ENCODE measurements around the gene CAPN10. TPM values are rescaled to one million over a fixed set of nuclear protein-coding genes. Genes with fewer than 3 reads are reported as not detected.
"Not testable (repeated sequence)": the region's sequence is repeated elsewhere in the genome, so short reads cannot be mapped to it uniquely, and the experiment has no call there.

The CAPN10 gene
- polyA plus RNA-seq, 3 donors: 30.9 to 37.6 (median 34.7) TPM

DNA sequence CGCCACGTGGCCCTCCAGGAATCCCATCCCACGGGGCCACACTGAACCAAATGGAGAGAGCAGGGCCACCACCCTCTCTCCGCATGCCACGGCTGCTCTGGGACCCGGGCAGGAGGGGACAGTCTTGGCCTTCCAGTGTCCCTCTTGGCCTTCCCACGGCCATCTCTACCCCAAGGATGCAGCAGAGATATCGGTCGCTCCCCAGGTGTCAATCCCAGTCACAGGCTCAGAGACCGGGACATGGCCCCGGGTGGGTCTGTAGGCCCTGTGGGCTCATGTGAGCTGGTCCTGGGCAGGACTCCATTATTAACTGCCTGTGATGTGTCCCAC, 15.3 kb downstream of the CAPN10 start:
- no peak for DNase-seq

DNA sequence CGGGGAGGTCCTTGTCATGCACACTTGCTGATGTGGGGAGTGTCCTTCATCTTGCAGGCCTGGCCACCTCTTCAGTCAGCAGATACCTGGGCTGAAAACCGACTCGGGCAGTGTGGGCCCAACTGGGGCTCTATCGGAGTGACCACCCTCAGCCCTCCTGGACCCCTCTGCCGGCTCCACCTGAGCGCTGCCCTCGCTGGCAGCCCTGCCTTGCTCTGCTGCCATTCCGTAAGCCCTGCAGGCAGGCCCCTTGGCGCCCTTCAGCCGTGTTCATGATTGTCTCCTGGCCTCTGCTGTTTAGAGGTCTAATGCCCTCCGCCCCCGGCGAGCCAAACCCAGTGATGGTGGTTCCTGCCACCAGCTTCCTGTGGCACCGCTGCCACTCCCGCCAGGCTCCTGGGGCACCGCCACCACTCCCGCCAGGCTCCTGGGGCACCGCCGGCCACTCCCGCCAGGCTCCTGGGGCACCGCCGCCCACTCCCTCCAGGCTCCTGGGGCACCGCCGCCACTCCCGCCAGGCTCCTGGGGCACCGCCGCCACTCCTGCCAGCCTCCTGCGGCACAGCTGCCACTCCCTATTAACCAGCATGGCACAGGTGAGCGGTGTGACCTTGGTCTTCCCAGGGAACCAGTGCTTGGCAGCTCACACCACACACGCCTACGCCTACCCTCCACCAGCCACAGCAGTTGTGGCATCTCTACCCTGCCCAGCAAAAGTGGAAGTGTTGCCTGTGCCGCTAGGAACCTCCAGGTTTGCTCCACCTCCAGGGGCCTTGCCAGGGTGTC, 15.9 kb downstream of the CAPN10 start:
- DNase-seq: no peak

DNA sequence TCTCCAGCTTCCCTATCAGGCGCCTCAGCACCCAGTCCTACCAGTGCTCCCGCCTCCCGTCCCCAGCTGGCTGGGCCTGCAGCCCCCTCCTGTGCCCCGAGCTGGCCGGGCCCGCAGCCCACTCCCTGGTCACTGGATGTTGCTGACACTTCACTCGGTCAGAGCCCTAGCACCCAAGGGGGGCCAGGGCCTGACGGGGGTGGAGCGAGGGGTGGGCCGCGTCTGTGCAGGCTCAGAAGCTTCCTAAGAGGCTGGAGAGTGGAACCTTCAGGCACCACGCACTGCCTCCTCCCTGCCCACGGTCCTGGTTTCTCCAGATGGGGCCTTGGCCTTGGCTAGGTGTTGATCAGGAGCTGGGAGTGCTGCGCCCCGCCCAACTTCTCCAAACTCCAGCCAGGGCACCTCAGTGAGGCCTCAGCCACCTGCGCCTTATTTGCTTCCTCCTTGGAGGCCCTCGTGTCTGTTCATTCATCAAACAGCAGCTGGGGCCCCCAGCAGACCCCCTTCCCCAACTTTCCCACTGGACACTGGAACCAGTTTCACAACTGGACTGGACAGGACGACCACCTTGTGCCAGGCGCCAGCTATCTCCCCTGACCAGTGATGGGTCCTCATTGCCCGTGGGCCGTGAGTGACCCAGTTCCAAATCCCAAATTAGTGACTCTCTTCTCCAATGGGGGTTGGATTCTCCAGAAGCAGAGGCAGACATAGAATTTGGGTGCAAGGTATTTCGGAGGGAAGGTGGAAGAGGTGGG, 16.7 kb downstream of the CAPN10 start:
- no peak for DNase-seq

DNA sequence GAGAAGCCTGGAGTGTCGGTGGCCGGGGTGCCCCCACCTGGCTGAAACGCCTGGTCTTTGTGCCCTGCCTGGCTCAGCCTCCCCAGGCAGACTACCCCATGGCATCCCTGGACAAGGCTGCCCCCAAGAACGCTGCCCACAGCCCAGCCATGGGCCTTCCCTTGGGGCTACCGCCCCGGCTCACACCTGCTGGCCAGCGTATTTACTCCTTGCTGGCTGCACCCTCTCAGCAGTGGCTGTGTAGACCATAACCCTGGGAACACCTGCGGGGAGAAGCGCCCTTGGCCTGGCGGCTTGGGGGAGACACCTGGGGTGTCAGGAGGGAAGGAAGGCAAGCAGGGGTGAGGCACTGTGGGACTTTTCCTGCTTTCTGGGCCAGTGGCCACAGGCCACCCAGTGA, 17.3 kb downstream of the CAPN10 start:
- no peak for DNase-seq

DNA sequence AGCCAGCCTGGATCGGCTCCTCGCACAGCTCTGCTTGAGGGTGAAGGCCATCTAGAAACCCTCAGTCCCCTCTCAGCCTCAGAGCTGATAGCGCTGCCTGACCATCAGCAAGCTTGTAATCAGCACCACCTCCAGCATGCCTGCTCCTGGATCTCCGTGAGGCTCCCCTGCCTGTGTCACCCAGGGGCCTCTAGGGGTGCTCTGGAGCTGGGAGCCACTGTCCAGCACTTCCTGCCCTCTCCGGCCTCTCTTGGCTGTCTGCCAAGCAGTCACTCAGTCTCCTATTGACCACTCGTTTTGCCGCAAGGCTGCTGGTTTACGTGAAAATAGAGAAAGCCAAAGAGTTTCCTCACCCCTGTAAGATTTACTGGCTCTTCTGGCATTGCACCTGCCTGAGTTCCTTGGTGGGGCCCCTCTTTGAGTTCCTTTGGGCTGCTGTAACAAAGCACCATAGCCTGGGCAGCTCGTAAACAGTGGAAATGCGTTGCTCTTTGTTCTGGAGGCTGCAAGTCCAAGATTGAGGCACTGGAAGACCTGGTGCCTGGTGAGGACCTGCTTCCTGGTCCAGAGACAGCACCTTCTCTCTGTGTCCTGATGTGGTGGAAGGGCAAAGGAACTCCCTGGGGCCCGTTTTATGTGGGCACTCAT, 17.9 kb downstream of the CAPN10 start:
- peak; percentile 77 for DNase-seq

DNA sequence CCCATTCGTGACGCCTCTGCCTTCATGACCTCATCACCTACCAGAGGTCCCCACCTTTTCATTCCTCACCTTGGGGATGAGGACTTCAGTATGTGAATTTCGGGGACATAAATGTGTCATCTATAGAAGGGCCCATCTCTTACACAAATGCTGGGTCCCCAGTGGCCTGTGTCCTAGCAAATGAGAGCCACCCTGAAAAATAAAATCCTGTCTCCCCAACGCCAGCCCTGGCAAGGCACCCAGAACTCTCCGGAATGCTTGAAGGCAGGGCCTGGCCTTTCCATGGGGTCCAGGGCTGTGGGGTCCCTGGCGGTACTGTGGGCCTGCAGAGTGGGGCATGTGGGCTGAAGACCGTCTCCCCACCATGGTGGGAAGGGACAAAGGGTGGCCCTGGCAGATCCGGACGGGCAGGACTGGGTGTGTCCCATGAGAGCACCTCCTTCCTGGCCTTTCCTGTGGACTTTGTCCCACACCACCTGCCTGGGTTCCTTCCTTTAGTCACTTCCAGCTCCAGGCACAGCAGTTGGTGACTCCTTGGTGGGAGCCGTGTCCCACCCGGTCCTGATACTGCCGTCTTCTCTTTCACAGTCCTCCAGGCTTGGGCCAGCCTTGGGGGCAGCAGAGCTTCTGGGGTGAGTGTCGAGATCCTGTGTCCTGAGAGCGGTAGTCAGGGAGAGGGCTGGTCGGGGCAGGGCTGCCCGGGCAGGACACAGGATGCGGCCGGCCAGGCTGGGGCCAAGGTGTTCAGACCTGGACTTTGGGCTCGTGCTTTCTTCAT, 18.6 kb downstream of the CAPN10 start:
- DNase-seq: no peak

DNA sequence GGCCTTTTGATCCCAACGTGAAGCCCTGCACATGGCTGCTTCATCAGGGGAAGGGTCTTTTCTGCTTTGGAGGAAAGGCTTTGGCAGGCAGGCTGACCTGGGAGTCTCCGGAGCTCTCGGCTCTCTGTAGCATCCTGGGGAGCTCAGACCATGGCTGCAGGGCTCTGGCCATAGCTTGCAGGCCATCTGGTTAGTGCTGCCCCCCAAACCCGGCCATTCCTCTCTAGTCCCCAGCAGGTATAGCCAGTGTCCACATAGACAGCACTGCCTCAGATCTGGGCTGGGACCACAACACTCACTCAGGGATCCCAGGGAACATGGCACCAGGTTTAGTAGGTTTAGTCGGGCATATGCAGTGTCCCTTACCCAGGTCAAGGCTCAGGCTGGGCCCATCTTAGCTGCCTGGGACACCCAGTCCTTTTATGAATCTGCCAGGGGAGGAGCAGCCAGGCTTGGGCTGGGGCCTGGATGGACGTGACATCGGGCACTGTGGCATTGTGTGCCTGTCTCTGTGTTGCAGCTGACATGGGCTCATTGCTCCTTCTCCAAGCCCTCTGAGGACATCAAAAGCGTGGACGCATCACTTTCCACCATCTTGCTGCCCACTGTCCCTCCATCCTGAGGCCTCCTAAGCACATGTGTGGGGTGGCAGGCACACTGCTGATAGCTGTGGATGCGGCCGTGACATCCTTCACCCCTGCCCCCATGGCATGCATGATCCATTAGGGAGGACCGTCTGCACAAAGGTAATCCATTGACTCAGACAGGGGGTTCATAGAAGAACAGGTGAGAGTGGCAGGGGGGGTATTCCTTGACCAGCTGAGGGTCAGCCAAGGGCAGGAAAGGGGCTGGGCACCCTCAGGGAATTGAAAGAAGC, 19.6 kb downstream of the CAPN10 start:
- DNase-seq: no peak

DNA sequence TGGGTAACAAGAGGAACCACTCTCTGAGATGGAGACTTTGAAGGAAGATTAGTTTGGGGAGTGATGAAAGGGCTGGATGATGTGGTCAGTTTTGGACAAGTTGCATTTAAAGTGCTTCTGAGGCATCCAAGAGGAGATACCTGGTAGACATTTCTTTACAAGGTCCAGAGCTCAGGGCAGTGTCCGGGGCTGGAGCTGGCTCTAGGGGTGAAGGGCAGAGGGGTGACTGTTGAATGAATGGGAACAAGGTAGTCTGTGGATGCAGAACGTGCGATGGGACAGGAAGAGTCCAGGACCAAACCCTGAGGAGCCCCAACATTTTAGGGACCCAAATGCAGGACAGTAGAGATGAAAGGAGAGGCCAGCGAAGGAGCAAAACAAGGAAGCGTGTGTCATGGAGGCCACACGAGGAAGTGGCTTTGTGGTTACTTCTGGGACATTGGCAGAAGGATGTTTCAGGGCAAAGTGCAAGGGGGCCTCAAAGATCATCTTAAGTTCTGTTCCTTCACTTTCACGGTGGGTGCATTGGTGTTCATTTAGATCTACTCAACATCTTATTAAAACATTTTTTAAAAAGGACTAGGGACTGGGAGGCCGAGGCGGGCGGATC, 25.2 kb downstream of the CAPN10 start:
- DNase-seq: no peak

DNA sequence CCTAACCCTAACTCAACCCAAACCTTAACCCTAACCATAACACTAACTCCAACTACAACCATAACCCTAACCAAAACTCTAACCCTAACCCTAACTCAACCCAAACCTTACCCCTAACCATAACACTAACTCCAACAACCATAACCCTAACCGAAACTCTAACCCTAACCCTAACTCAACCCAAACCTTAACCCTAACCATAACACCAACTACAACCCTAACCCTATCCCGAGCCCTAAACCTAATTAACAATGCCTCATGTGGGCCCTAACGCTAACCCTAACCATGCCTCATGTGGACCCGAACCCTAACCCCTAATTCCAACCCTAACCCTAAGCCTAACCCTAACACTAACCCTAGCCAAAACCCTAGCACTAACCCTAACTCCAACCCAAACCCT, 27.2 kb downstream of the CAPN10 start:
- no peak for DNase-seq

DNA sequence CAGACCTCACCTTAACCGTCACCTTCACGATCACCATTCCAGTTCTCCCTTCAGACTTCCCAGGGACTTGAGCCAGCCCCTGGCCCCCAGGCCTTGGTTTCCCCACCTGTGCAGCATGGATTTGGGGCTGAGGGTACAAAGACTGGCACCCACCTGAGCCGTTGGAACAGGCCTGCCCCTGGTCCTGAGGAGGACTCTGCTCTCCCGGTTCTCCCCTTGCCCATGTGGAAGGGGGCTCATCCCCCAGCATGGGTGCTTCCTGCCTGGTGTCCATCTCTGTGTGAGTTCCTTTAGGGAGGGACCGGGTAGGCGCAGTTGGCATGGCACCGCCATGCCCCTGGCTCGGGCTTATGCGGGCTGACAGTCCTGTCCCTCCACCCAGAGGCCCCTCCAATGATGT, 27.9 kb downstream of the CAPN10 start:
- DNase-seq: no peak

DNA sequence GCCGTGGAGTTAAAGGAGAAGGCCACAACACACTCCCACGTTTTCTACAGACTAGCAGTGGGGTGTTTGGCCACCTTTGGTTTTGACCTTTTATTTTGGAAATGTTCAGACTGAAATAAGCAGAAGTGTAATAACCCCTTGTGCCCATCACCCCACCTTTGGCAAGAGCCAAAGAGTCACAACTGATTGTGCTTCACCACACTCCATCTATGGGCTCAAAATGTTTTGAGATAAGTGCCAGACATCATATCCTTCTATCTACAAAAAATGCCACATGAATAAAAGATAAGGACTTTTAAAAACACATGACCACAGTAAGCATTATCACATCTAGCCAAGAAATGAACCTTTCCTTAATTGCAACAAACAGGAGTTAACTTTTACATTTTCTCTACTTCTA, 28.9 kb downstream of the CAPN10 start:
- no peak for DNase-seq

DNA sequence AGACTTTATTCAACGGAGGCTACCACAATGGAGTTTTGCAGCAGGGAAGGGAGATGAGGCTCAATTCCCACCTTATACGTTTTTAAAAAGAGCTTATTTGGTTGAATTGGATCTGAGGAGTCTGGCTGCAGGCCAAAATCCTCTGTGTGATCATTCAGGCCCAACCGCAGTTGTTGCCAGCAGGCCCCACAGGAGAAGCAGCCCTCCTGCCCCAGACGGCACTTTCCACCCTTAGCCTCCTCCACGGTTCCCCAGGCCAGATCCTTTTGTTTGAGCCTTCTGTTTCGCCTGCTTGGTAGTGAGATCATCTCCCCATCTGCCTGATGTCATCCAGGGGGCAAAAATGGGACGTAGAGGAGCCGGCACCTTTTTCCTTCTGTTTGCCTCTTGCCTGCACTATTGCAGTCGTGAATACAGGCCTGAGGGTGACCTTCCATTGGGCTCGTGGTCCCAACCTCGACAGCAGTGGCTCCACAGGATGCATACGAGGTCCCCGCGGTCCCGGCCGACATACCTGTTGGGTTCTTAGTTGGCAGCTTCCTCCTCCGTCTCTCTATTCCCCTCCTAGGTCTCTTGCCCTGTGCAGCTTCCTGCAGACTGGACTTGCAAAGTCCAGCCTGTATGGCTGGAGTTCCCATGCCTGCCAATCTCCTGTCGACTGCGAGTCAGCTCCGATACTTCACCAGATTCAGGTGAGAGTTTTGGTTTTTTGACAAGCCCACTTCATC, 29.4 kb downstream of the CAPN10 start:
- DNase-seq: no peak

DNA sequence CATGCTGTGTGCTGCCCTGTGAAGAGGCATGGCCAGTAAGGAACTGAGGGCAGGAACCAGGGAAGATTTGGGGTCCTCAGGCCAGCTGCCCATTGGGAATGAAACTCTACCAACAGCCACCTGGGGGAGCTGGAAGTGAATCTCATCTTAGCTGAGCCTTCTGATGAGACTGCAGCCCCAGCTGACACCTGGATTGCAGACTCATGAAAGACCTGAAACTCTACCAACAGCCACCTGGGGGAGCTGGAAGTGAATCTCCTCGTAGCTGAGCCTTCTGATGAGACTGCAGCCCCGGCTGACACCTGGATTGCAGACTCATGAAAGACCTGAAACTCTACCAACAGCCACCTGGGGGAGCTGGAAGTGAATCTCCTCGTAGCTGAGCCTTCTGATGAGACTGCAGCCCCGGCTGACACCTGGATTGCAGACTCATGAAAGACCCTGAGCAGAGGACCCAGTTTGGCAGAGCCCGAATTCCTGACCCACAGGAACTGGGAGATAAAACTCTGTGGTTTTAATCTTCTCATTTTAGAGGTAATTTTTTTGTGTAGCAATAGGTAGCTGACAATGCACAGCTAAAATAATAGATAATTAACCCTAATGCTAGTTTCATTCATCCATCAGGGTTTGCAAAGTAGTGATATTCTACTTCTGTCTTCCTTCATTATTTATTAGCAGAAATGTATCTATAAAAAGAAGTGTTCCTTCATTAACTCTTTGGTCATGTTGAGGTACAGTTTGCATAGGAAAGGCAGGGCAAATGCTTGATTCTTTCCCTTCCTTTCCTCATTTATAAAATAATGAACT, 30.5 kb downstream of the CAPN10 start:
- DNase-seq: not testable (repeated sequence)

DNA sequence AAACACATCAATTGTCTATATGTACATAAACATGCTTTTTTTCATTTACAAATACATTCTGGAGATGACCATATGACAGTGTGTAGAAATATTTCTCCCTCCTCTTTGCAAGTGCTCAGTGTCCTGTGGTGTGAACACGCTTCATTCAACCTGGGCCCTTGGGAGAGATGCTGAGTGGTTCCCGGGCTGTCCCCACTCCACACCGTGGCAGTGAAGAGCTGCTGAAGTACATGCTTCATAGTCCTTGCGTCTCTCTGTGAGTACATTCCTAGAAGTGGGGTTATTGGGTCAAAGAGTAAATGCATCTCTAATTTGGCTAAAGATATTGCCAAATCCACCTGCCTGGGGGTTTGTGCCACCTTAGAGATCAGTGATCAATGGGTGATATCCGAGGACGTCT, 32.2 kb downstream of the CAPN10 start:
- DNase-seq: no peak

DNA sequence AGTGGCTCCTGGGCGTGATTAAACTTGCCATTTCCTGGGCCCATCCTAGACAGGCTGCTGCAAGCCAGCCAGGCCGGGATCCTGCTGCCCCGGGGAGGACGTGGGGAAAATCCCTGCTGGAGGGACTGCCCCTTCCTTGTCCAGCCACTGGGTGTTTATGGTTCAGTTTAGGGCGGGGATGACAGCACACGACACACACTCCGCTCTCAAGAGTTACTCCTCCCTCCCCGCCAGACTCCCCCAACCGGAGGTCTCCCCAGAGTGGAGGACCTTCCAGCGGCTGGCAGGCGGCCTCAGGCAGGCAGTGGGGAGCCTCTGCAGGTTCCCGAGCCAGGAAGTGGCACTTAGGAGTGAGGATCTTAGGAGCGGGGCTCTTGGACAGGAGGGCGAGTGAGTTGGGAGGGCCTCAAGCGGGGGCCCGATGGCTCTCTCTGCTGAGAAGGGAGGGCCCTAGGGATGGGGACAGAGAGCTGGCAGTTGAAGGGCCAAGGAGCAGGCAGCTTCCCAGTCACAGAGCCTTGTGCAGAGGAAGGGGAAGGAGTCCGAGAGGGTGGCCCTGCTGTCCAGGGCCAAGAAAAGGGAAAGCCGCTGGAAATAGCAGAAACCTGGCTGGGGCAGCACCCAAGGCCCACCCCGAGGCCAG, 33.1 kb downstream of the CAPN10 start:
- no peak for DNase-seq

DNA sequence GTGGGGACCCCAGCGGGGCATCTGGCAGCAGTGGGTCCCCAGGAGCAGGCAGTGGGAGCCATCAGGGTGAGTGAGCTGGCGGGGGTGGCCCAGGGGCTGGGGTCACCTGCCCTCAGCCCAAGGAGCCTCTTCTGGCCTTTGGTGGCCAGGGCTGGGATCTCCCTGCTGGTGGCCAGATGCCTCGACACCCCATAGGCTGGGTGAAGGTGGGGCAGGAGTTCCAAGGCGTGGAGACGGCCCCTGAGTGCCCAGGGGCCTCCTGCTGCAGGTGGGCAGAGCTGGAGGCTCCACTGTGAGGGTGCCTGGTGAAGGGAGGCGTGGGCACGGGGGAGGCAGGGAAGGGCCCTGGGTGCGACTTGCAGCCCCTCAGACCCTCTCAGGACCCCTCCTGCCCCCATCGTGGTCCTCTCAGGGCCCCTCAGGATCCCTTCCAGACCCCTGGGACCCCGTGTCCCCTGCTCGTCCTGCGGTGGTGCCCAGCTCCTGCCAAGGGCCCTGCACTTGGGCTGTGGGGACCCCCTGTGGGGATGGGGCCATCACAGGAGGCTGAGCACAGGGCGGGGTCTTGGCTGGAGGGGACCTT, 33.7 kb downstream of the CAPN10 start:
- DNase-seq: no peak

DNA sequence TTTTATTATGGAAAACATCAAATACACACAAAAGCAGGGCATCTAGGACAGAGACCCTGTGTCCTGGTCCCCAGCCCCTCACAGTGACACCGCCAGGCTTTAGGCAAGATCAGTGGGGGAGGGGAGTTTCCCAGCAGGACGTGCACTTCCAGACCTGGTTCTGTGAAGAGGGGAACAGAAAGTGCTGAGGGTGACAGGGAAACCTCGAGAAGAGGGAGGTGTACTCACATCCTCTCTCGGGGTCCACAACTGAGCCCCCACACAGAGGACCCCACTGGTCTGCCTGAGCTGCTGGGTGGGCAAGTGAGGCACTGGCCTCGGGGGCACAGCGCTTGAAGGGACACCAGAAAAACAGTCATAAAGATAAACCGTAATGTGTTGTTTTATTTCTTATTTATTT, 34.3 kb downstream of the CAPN10 start:
- no peak for DNase-seq

DNA sequence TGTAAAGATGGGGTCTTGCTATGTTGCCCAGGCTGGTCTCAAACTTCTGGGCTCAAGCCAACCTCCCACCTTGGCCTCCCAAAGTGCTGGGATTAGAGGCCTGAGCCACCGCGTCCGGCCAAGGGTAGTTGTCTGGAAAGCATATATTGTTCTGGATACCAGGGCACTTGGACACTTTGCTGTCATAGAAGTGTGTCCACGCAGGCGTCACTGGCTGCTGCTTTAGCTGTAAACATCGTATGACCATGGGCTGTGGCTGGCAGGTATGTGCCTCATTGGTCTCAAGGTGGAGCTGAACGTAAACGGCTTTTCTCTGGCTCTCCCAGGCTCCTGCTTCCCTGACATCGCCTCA, 35.5 kb downstream of the CAPN10 start:
- no peak for DNase-seq
